Lung (tissue), 12 donors: ENCODE results near the gene ADAMTS2. TPM values are rescaled to one million over a fixed set of nuclear protein-coding genes. Genes with fewer than 3 reads are reported as not detected.

Experiments
- ATAC-seq: fragments of 200-7000 bp; cut with Tn5 transposase; one replicate; pipeline ENCODE4 v1.9.1; 2020; ENCODE audit warnings: moderate number of reproducible peaks; ENCODE audit not compliant: insufficient read depth, low FRiP score
- DNase-seq, 3 donors: peaks; one replicate each; pipeline ENCODE4 v3.0.0-alpha.2; 2013 to 2017
- H3K27ac ChIP-seq, 2 donors: one replicate each; pipeline ENCODE4 v1.5.1; 2013; ENCODE audit warnings: mild to moderate bottlenecking in 2 of 2, moderate library complexity in 2 of 2, control low read depth in 1 of 2, inconsistent platforms in 1 of 2, low read depth in 1 of 2, low read length in 1 of 2
- H3K27me3 ChIP-seq, 3 donors: one replicate each; pipeline ENCODE4 v1.5.1; 2013; ENCODE audit warnings: low read length in 2 of 3; ENCODE audit not compliant: control insufficient read depth in 3 of 3, insufficient read depth in 3 of 3
- H3K36me3 ChIP-seq, 4 donors: one replicate each; pipeline ENCODE4 v1.5.1; 2013; ENCODE audit warnings: low read length in 4 of 4, mild to moderate bottlenecking in 1 of 4, moderate library complexity in 1 of 4; ENCODE audit not compliant: control insufficient read depth in 4 of 4, insufficient read depth in 4 of 4
- H3K4me1 ChIP-seq, 5 donors: one replicate each; pipeline ENCODE4 v1.5.1; 2013; ENCODE audit warnings: low read length in 5 of 5, mild to moderate bottlenecking in 2 of 5, moderate library complexity in 1 of 5; ENCODE audit not compliant: control insufficient read depth in 5 of 5, insufficient read depth in 5 of 5
- H3K4me3 ChIP-seq: one replicate; pipeline ENCODE4 v1.5.1; 2013; ENCODE audit warnings: mild to moderate bottlenecking, control low read depth, moderate library complexity
- H3K9ac ChIP-seq, 2 donors: one replicate each; pipeline ENCODE4 v1.5.1; 2013; ENCODE audit warnings: low read length in 2 of 2, control low read depth in 1 of 2; ENCODE audit not compliant: insufficient read depth in 1 of 2
- H3K9me3 ChIP-seq, 4 donors: one replicate each; pipeline ENCODE4 v1.5.1; 2013; ENCODE audit warnings: low read length in 3 of 4, mild to moderate bottlenecking in 1 of 4, moderate library complexity in 1 of 4; ENCODE audit not compliant: control insufficient read depth in 4 of 4, insufficient read depth in 3 of 4
- CTCF ChIP-seq: IDR thresholded peaks from 2 replicates; pipeline ENCODE4 v1.5.1; 2012; ENCODE audit warnings: mild to moderate bottlenecking; ENCODE audit errors: control extremely low read depth, extremely low read depth
- WGBS, 2 donors: extraction: QIAGEN DNeasy Blood & Tissue Kit; methylation state at CpG; one replicate each; pipeline ENCODE4 v1.1.7; 2013; 5-methylcytosine and 5-hydroxymethylcytosine counted together
- polyA plus RNA-seq, 2 donors: library from polyadenylated mRNA; stranded (reverse); fragments of 200-250 nt; gene quantifications; one replicate each; pipeline ENCODE4 v1.2.1, GENCODE V29; 2013
- total RNA-seq, 2 donors: library from RNA; depleted of rRNA in 1 of 2; stranded (reverse); fragments of >200 nt in 1 of 2; gene quantifications; one replicate each; pipeline ENCODE4 v1.2.1, GENCODE V29; 2014 to 2021
- donor health status: control.
- donor health status: control.
- donor health status: Bipolar disorder and iron deficiency.
- donor health status: healthy.
- donor health status: DM: yes; HTN: yes; CAD: no.

The ADAMTS2 gene
- total and polyA plus RNA-seq, 4 donors: 9.3 to 45.5 (median 28.7) TPM

- H3K36me3 ChIP-seq: peaks cover 0 to 2% (median 0%) of the 10 kb centered on the region in 4 donors
- DNase-seq (no peak), ATAC-seq (no peak)
- peaks cover 0 to 5% (median 0%) of the 10 kb centered on the region in 4 donors for H3K9me3 ChIP-seq
- peak overlapping the region in 1 of 2 donors; percentile 5 for H3K27ac ChIP-seq
- peaks cover 0 to 25% (median 9%) of the 10 kb centered on the region in 5 donors for H3K4me1 ChIP-seq
- H3K9ac ChIP-seq: no peak overlapping the region
- no peak for TF ChIP-seq CTCF
- WGBS, 2 donors: 67 to 68% methylated on average over 7 of the region's 7 CpGs
- peaks cover 7 to 46% (median 15%) of the 10 kb centered on the region in 3 donors for H3K27me3 ChIP-seq
- no peak overlapping the region for H3K4me3 ChIP-seq
Measured at GRCh38 chr5:179346401-179346800, 1.1 kb upstream of the ADAMTS2 start.

DNA sequence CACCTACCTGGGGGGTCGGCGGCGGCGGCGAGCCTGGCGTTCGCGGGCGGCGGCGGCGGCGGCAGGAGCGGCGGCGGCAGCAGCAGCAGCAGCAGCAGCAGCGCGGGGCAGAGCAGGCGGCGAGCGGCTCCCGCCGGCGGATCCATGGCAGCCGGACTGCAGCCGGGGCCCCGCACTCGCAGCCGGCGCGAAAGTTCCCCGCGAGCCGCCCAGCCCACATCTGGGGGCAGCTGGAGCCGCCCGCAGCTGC, 153 bp downstream of the ADAMTS2 start:
- Histone ChIP-seq H3K27ac (no peak overlapping the region), H3K9ac (no peak overlapping the region), H3K4me1 (peaks cover 0 to 25% (median 9%) of the 10 kb centered on the region in 5 donors), H3K9me3 (peaks cover 0 to 5% (median 0%) of the 10 kb centered on the region in 4 donors), H3K4me3 (peak overlapping the region; percentile 16), H3K27me3 (peaks cover 7 to 42% (median 15%) of the 10 kb centered on the region in 3 donors), H3K36me3 (peaks cover 0 to 3% (median under 1%) of the 10 kb centered on the region in 4 donors)
- TF ChIP-seq CTCF: no peak
- no peak for DNase-seq
- WGBS, 2 donors: 1% methylated on average over 15 to 36 of the region's 36 CpGs
- no peak for ATAC-seq

- Histone ChIP-seq H3K27ac (peak overlapping the region in 1 of 2 donors; percentile 41), H3K4me3 (peak overlapping the region; percentile 50), H3K27me3 (peaks cover 7 to 42% (median 15%) of the 10 kb centered on the region in 3 donors), H3K9me3 (peaks cover 0 to 5% (median 0%) of the 10 kb centered on the region in 4 donors), H3K4me1 (peaks cover 0 to 25% (median 9%) of the 10 kb centered on the region in 5 donors), H3K9ac (no peak overlapping the region), H3K36me3 (peaks cover 0 to 3% (median under 1%) of the 10 kb centered on the region in 4 donors)
- 1 to 2% methylated on average over 54 to 85 of the region's 85 CpGs for WGBS, 2 donors
- TF ChIP-seq CTCF: no peak
- DNase-seq (peak; percentile 27 to 47 (median 47)), ATAC-seq (no peak)
Measured at GRCh38 chr5:179344431-179345182, 654 bp downstream of the ADAMTS2 start.
